CD4-positive, alpha-beta T cell treated with Interleukin-15 for 4 hours (primary cell): ENCODE measurements around the gene NAT10.

Experiments
- DNase-seq: peaks from one replicate; pipeline ENCODE4 v3.0.0-alpha.2; 2020; ENCODE audit warnings: low spot score

Gene NAT10

DNA sequence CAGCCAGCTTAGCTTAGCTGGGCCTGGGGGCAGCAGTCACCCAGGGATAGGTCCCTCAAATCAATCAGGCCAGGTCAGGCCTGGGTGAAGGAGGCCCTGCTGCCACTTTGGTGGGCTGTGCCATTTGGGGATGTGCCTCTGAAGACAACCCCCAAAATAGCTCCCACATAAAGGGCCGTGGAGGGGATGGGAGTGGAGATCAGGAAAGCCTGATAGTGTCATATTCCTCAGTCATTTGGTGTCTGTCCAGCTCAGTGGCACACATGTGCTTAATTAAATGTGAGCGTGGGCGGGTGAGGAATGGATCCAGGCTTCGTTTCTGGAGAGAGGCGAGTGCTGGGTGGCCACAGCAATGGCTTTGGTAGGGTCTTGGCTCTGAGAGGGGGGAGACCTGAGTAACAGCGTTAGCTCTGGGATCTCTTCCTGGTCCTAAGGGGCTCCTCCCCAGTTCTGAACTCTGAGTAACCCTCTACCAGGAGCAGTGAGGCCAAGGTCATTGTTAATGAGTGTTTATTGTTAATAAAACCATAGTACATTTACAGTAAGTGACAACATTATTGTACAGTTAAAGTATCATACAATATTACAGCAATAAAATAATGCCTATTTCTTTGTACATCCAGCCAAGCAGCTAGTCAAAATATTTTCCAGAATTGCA, 45.2 kb downstream of the NAT10 start:
- DNase-seq, result no peak

DNA sequence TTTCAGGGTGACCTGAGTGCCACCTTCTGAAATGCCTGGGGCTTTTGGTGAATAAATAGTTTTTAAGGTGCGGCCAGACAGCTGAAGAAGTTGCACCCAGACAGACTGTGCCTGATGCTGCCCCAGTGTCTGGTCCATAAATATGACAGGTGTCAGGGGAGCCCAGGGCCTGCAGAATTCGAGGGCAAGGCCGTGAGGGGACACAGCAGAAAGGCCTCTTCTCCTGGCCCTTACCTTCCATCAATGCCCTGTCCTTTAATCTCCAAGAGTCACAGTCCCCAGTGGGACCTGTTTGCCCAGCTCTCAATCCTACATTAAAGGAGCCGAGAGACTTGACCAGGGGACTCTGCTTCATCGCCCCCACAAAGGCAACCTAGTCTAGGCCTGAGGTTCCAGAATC, 45.7 kb downstream of the NAT10 start:
- DNase-seq, result no peak

DNA sequence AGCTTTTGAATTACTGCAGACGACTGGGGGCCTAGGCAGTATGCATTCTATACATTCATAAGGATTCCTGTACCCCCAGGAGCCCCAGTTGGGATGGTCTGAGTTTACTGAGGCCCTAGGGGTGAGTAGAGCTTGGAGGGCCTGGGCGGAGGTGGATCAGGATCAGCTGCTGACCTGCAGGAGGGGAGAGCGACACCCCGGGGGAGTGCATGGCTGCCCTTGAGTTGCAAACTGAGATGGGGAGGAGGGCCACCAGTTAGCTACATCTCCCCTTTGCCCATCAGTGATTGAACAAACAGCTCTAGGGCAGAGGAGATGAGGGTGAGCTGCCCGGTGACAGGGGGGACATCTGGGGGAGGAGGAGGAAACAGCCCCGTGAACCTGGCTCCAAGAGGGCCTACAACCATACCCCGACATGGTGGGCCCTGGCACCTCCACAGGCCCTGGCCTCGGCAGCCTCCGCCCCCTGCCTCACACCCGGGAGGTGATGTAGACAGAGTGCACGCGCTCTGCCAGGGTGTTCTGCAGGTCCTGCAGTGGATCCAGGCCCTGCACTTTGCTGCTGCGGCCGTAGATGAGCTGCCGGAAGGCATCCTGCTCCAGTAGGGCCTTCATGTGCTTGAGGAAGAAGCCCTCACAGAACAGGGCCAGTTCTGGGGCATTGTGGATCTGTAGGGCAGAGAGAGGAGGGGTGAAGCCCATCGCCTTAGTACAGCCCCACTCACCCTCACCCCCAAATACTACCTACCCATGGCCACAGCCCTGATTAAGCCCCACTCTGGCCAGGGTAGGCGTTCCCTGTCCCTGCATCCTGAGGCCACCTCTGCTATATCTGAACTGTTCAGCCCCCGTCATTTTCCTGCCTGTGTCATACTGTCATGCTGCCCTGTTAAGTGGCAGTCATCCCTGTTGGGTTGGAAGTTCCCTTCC, 46.8 kb downstream of the NAT10 start:
- no peak for DNase-seq

DNA sequence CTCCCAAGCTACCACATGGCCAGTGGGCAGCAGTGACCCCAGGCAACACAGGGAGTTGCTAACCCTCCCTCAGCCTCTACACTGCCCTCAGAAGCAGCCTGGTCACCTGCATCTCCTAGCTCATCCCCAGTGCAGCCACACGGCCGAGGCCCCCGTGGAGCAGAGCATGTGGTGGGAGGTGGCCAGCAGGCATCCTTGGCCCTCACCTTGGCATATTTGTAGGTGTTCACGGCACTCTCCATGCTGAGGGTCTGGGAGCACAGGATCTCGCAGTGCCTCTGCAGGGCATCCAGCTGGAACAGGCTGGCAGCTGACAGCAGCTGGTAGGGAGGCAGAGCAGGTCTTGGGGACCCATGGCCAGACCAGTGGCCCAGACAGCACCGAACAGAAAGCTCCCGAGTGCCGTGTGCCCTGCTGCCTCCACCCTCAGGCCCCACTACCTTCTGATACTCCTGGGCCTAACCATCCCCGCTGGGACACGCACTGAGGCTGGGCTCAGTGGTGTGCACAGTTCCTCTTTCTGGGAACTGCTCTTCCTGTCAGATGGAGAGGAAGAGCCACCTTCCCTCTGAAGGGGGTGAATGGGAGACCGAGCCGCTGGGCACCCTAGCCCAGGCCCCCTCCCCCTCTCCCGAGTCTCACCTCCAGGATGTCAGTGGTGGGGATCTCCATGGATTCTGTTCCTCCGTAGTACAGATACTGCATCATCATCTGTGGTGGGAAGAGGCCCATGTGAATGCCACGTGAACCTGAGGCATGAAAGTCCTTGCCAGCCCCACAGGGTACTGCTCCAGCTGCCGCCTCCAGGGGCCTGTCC, 48.8 kb downstream of the NAT10 start:
- no peak for DNase-seq

GRCh38 chr11:34155057-34155756, 49.8 kb downstream of the NAT10 start:
- no peak for DNase-seq

DNA sequence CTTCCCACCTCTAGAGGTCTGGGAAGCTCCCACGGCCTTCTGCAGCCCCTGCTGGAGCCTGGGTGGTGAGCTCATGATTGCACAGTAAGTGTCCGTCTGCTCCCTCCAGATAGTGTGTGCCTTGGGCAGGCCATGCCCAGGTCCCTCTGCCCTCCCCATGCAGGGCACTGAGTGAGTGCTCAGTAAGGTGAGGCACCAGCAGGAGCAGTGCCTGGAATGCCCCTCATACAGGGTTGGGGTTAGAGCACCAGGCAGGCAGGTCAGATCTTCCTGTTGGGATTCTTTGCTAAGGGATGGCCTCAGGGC, 50.3 kb downstream of the NAT10 start:
- no peak for DNase-seq

- DNase-seq, result no peak
Measured at GRCh38 chr11:34157163-34157562, 51.7 kb downstream of the NAT10 start.

- no peak for DNase-seq
Measured at GRCh38 chr11:34158661-34159060, 53.2 kb downstream of the NAT10 start.

- no peak for DNase-seq
Measured at GRCh38 chr11:34160049-34160721, 54.8 kb downstream of the NAT10 start.

DNA sequence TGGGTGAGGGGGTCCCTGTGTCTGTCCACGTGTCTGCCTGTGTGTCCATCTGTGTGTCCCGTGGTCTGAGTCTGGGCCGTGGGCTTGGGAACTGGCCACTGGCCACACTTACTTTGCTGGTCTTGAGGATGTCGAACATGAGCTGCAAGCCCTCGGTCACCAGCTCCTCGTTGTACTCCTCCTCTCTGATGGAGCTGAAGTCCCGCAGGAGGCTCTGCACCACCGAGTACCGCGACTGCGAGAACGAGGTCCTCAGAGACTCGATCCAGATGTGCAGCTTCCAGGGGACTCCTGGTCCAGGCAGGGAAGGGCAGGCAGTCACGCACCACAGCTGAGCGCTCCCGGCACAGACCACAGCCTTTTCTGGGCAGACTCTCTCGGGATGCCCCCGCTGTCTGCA, 55.4 kb downstream of the NAT10 start:
- DNase-seq, result no peak

DNA sequence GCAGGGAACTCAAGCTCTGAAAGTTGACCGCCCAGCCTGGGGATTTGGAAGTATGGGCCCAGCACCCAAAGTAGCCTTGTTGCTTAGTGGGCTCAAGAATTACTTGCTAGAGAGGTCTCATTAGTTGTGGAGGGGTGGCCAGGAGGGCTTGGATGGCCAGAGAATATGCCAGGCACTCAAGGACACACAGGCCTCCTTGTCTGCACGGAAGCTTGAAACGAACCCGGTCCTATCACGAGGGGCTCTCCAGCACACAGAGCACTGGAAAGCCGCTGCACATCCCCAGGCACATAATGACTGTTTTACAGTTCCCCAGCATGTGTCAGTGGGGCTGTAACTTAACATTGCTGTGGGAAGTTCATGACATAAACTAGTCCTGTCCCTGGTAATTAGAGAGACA, 55.9 kb downstream of the NAT10 start:
- no peak for DNase-seq

DNA sequence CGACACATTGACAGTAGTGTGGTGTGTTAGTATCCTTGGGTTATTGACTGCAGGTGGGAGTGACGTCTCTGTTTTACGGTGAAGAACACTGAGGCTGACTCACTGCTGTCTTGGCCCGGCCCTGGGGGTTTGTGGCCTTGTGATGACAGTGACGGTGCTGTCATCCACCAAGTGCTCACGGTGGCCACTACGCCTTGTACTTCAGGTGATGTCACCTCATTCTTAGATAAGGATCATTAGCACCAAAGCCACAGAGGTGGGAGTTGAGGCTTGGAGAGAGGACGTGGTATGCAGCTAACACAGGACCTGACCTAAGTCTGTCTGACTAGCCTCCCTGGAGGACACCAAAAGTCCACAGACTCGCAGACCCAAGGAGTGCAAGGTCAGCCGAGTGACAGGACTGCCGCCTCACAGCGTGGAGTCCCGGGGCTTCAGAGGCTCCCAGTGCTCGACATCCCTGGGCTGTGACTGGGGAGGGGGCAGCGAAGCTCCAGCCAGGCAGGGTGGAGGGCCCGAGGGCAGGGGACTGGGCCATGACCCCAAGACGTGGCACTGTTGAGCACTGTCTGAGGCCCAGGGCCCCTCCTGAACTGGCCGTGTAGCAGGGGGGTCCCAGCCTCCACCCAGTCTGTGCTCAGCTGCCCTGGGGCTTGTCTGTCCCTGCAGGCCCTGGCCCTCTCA, 56.5 kb downstream of the NAT10 start:
- DNase-seq, result peak; percentile 24

GRCh38 chr11:34162493-34162820, 57.0 kb downstream of the NAT10 start:
- no peak for DNase-seq

DNA sequence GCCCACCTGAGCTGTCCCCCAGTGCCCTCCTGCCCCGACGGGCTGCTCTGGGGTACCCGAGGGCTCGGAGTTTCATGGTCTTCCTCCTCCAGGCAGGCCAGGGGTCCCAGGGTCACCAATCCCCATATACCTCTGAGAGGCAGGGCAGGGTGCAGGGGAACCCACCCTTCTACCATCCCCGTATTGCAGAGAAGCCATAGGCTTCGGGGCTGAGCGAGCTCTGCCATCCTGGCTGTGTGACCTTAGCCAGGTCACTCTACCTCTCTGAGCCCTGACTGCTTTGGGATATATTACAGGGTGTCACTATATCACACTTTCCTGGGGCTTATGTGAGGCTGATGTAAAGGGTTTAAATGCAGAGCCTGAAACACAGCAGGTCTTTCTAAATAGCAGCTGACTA, 57.4 kb downstream of the NAT10 start:
- DNase-seq, result no peak

- DNase-seq, result no peak
Measured at GRCh38 chr11:34165121-34165520, 59.7 kb downstream of the NAT10 start.

GRCh38 chr11:34165786-34166555, 60.5 kb downstream of the NAT10 start:
- DNase-seq, result no peak

GRCh38 chr11:34166806-34167740, 61.6 kb downstream of the NAT10 start:
- DNase-seq, result no peak

DNA sequence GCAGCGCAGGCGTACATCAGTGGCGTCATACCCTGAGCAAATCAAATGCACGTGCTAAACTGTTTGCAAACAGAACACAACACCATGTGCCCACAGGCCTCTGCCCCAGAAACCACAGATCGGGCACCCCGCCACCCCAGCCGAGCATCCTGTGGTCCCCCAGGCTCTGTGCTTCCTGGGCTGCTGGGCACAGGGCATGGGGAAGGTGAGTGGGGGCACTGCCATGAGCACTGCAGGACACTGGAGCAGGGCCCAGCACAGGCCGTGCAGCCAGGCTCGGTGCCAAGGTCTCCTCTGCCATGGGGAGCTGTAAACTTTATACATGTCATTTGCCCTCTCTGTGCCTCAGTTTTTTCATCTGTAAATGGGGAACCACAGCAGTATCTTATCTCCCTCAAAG, 62.5 kb downstream of the NAT10 start:
- DNase-seq, result no peak
